ENCODE data around the gene UBXN4. TPM values are rescaled to one million over a fixed set of nuclear protein-coding genes. Genes with fewer than 3 reads are reported as not detected.
"Not testable (repeated sequence)": the region's sequence is repeated elsewhere in the genome, so short reads cannot be mapped to it uniquely, and the experiment has no call there.

The UBXN4 gene
- total RNA-seq, 2 donors from 2014 or later = 81.0 to 81.6 TPM

DNA sequence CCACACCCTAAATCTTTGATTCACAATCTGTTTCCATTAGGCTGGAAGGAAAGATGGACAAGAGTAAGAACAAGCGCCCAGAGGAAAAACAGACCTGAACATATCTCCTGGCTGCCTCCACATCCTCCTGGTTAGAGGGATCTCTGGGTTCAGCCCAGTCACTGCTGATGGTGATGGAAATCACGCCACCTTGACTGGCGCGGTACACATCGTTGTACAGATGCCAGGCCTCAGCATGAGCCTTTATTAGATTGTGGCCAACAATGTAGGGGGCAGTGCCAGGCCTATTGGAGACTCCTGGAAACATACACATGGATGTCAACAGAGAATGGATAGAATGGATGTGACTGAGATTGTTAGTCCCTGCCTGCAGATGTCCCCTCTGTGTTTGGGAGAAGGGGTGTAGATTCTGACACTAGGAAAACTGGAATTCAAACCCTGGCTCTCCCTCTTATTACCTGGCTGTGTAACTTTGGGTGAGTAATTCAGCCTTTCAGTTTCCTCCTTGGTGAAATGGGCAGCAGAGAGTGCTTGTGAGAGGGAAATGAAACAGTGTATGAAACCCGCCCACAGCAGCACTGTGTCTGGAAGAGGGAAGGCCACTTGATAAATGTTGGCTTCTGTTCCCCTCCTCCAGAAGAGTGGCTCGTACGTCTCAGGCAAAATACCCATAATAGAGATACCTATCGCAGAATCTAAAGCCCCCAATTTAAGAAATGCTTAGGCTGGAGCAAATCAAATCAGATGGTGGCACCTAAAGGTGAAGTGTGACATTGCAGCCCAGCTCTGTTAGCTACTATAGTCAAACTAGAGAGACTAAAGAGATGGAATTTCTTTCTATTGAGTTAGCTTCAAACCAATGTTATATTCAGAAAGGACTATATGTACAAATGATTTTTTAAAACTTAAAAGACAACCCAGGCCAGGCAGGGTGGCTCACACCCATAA lies 59.1 kb downstream of the UBXN4 start:
- Mint-ChIP-seq H3K27ac (no peak overlapping the region), H3K4me3 (no peak overlapping the region), H3K27me3 (ENCODE audit: insufficient read depth) (peaks cover 2% of the 10 kb centered on the region), H3K9me3 (peaks cover 26% of the 10 kb centered on the region), H3K4me1 (peaks cover 7% of the 10 kb centered on the region), H3K36me3 (ENCODE audit: low read depth) (peaks cover 4% of the 10 kb centered on the region)
- Histone ChIP-seq H3K4me1 (ENCODE audit: control insufficient read depth, insufficient read depth, low read length) (no peaks in the 10 kb centered on the region), H3K4me3 (ENCODE audit: low read length) (no peak overlapping the region), H3K27ac (ENCODE audit: low read depth, low read length) (no peak overlapping the region), H3K27me3 (ENCODE audit: control insufficient read depth, insufficient read depth, low read length, poor library complexity, severe bottlenecking) (no peaks in the 10 kb centered on the region), H3K9ac (ENCODE audit: extremely low read depth, low read length, poor library complexity, severe bottlenecking) (no peak overlapping the region), H3K36me3 (ENCODE audit: control insufficient read depth, insufficient read depth, low read length) (no peaks in the 10 kb centered on the region), H3K9me3 (ENCODE audit: control insufficient read depth, low read length) (peaks cover 30% of the 10 kb centered on the region)
- no peak for DNase-seq
- WGBS, 2 experiments (ENCODE audit: insufficient coverage in 1 of 2, insufficient read length in 1 of 2) = 86 to 94% methylated on average over 5 to 9 of the region's 9 CpGs
- TF ChIP-seq, protein P1, sequence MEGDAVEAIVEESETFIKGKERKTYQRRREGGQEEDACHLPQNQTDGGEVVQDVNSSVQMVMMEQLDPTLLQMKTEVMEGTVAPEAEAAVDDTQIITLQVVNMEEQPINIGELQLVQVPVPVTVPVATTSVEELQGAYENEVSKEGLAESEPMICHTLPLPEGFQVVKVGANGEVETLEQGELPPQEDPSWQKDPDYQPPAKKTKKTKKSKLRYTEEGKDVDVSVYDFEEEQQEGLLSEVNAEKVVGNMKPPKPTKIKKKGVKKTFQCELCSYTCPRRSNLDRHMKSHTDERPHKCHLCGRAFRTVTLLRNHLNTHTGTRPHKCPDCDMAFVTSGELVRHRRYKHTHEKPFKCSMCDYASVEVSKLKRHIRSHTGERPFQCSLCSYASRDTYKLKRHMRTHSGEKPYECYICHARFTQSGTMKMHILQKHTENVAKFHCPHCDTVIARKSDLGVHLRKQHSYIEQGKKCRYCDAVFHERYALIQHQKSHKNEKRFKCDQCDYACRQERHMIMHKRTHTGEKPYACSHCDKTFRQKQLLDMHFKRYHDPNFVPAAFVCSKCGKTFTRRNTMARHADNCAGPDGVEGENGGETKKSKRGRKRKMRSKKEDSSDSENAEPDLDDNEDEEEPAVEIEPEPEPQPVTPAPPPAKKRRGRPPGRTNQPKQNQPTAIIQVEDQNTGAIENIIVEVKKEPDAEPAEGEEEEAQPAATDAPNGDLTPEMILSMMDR (conservative IDR thresholded peaks at IDR 0.05) = peak; percentile 35

DNA sequence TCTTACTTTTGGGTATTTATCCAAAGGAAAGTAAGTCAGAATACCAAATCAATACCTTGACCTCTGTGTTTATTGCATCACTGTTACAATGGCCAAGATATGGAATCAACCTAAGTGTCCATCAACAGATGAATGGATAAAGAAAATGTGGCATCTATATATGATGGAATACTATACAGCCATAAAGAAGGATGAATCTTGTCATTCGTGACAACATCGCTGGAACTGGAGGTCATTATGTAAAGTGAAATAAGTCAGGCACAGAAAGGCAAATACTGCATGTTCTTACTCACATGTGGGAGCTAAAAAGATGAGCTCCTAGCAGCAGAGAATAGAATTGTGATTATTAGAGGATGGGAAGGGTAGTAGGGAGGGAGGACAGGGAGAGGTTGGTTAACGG lies 60.7 kb downstream of the UBXN4 start:
- Histone ChIP-seq H3K4me3 (ENCODE audit: low read length) (no peak overlapping the region), H3K27ac (ENCODE audit: low read depth, low read length) (no peak overlapping the region), H3K27me3 (ENCODE audit: control insufficient read depth, insufficient read depth, low read length, poor library complexity, severe bottlenecking) (no peaks in the 10 kb centered on the region), H3K4me1 (ENCODE audit: control insufficient read depth, insufficient read depth, low read length) (no peaks in the 10 kb centered on the region), H3K36me3 (ENCODE audit: control insufficient read depth, insufficient read depth, low read length) (no peaks in the 10 kb centered on the region), H3K9ac (ENCODE audit: extremely low read depth, low read length, poor library complexity, severe bottlenecking) (no peak overlapping the region), H3K9me3 (ENCODE audit: control insufficient read depth, low read length) (peaks cover 30% of the 10 kb centered on the region)
- TF ChIP-seq, protein P1 (conservative IDR thresholded peaks at IDR 0.05) = no peak
- Mint-ChIP-seq H3K27me3 (ENCODE audit: insufficient read depth) (peaks cover 11% of the 10 kb centered on the region), H3K36me3 (ENCODE audit: low read depth) (peaks cover 4% of the 10 kb centered on the region), H3K4me3 (no peak overlapping the region), H3K9me3 (peaks cover 26% of the 10 kb centered on the region), H3K27ac (no peak overlapping the region), H3K4me1 (peaks cover 7% of the 10 kb centered on the region)
- 62% methylated on average over 3 of the region's 3 CpGs for WGBS, 2 experiments (ENCODE audit: insufficient coverage in 1 of 2, insufficient read length in 1 of 2)
- DNase-seq = no peak

DNA sequence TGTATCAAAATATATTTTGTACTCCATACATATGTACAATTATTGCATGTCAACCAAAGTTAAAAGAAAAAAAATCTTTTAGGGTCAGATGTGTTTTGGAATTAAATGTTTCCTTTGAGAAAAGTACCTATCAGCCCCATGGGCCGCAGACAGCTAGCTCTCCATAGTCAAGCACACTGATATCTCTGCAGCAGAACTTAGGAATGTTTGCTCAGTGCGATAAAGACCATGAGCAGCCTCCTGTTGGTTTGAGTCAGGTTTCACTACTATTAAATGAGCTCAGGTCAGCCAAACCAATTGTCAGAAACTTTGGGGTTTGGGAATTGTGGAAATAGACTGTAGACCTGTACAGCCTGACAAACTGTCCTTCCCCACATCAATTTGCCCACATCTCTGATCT lies 61.6 kb downstream of the UBXN4 start:
- Histone ChIP-seq H3K9ac (ENCODE audit: extremely low read depth, low read length, poor library complexity, severe bottlenecking) (no peak overlapping the region), H3K9me3 (ENCODE audit: control insufficient read depth, low read length) (peaks cover 30% of the 10 kb centered on the region), H3K36me3 (ENCODE audit: control insufficient read depth, insufficient read depth, low read length) (no peaks in the 10 kb centered on the region), H3K4me1 (ENCODE audit: control insufficient read depth, insufficient read depth, low read length) (no peaks in the 10 kb centered on the region), H3K27me3 (ENCODE audit: control insufficient read depth, insufficient read depth, low read length, poor library complexity, severe bottlenecking) (no peaks in the 10 kb centered on the region), H3K4me3 (ENCODE audit: low read length) (no peak overlapping the region), H3K27ac (ENCODE audit: low read depth, low read length) (no peak overlapping the region)
- no peak for DNase-seq
- Mint-ChIP-seq H3K9me3 (peaks cover 26% of the 10 kb centered on the region), H3K27me3 (ENCODE audit: insufficient read depth) (peaks cover 17% of the 10 kb centered on the region), H3K4me1 (peaks cover 7% of the 10 kb centered on the region), H3K27ac (peak overlapping the region; percentile 74), H3K4me3 (no peak overlapping the region), H3K36me3 (ENCODE audit: low read depth) (peaks cover 4% of the 10 kb centered on the region)
- TF ChIP-seq, protein P1 (conservative IDR thresholded peaks at IDR 0.05) = no peak
- WGBS, 2 experiments (ENCODE audit: insufficient coverage in 1 of 2, insufficient read length in 1 of 2) = 64 to 87% methylated on average over 2 of the region's 2 CpGs

DNA sequence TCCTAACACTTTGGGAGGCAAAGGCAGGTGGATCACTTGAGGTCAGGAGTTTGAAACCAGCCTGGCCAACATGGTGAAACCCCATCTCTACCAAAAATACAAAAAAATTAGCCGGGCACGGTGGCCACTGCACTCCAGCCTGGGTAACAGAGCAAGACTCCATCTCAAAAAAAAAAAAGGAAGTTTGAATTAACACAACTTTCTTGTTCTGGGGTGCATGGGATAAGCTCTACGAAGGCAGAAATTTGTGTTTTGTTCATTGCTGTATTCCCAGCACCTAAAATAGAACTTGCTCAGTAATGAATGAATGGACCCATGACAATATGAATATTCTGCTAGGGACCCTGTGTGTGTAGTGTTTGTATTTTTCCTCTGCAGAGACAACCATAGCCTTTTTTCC lies 66.2 kb downstream of the UBXN4 start:
- not testable (repeated sequence) for H3K36me3 Mint-ChIP-seq (ENCODE audit: low read depth); H3K4me1 ChIP-seq (ENCODE audit: control insufficient read depth, insufficient read depth, low read length); H3K36me3 ChIP-seq (ENCODE audit: control insufficient read depth, insufficient read depth, low read length); H3K9me3 Mint-ChIP-seq; H3K4me1 Mint-ChIP-seq; H3K9ac ChIP-seq (ENCODE audit: extremely low read depth, low read length, poor library complexity, severe bottlenecking); H3K27ac ChIP-seq (ENCODE audit: low read depth, low read length); H3K27me3 ChIP-seq (ENCODE audit: control insufficient read depth, insufficient read depth, low read length, poor library complexity, severe bottlenecking); DNase-seq; H3K4me3 ChIP-seq (ENCODE audit: low read length); H3K9me3 ChIP-seq (ENCODE audit: control insufficient read depth, low read length); H3K27ac Mint-ChIP-seq; H3K4me3 Mint-ChIP-seq
- H3K27me3 Mint-ChIP-seq (ENCODE audit: insufficient read depth) = peaks cover 42% of the 10 kb centered on the region
- WGBS, 2 experiments (ENCODE audit: insufficient coverage in 1 of 2, insufficient read length in 1 of 2) = 83 to 85% methylated on average over 1 to 3 of the region's 3 CpGs
